K562 (cell line): ENCODE data around the gene IGF2R. TPM values are rescaled to one million over a fixed set of nuclear protein-coding genes. Genes with fewer than 3 reads are reported as not detected.
A peak's percentile ranks its signal among the peaks of the same experiment; 100 is the strongest.

Experiments
- CGGBP1 ChIP-seq: fragments of 250-450 bp; sonication (Bioruptor Pico); IDR thresholded peaks from 2 replicates; pipeline ENCODE4 v1.9.0; 2021; ENCODE audit warnings: mild to moderate bottlenecking
- EP400 ChIP-seq: fragments of 450-650 bp; IDR thresholded peaks from 2 replicates; pipeline ENCODE4 v1.6.1; 2017; ENCODE audit warnings: antibody characterized with exemption, mild to moderate bottlenecking, moderate library complexity
- HIVEP1 ChIP-seq: fragments of 250-450 bp; sonication (Bioruptor Pico); IDR thresholded peaks from 2 replicates; pipeline ENCODE4 v1.4.0; 2020; ENCODE audit warnings: mild to moderate bottlenecking
- PKNOX1 ChIP-seq: fragments of 450-650 bp; IDR thresholded peaks from 2 replicates; pipeline ENCODE4 v1.6.1; 2016
- TOE1 ChIP-seq, 2 experiments: fragments of 450-650 bp in 1 of 2; sonication (generic) in 1 of 2; formaldehyde crosslinking in 1 of 2; IDR thresholded peaks; 2 replicates each; pipeline versions ENCODE4 v1.7.1 to v1.8.0; 2016 to 2022; ENCODE audit warnings: borderline replicate concordance in 2 of 2, mild to moderate bottlenecking in 2 of 2, antibody characterized with exemption in 1 of 2, inconsistent platforms in 1 of 2, low read depth in 1 of 2, missing genetic modification reagents in 1 of 2, moderate library complexity in 1 of 2
- ZC3H11A ChIP-seq: IDR thresholded peaks from 2 replicates; pipeline ENCODE4 v1.6.1; 2012; ENCODE audit warnings: low read depth, low read length, improper control_type of control experiment
- ZMIZ1 ChIP-seq, 2 experiments: fragments of 150-350 bp in 1 of 2; IDR thresholded peaks; 2 replicates each; pipeline ENCODE4 v1.6.1; 2012 to 2016; ENCODE audit warnings: low read depth in 2 of 2, low read length in 2 of 2, mild to moderate bottlenecking in 1 of 2, moderate library complexity in 1 of 2
- polyA plus RNA-seq, 8 experiments: library from polyadenylated mRNA; depleted of rRNA in 4 of 8; stranded (reverse) in 5 of 8; unstranded in 3 of 8; fragments of >200 nt; fragmentation: Nextera tagmentation in 2 of 8; fragmentation: Illumina TruSeq in 1 of 8; extraction: Ambion mirVana in 2 of 8; extraction: Trizol in 1 of 8; gene quantifications; 2 replicates each; pipeline versions ENCODE4 v1.2.1 to v1.2.3, GENCODE V29; 2011 to 2014; ENCODE audit warnings: inconsistent platforms in 1 of 8, missing spikeins in 1 of 8
- total RNA-seq, 7 experiments: library from RNA; depleted of rRNA in 6 of 7; stranded (reverse); fragments of >200 nt in 6 of 7; fragmentation: Illumina TruSeq in 2 of 7; extraction: Trizol in 2 of 7; gene quantifications; 2 replicates each; pipeline versions ENCODE4 v1.2.1 to v1.2.3, GENCODE V29; 2011 to 2021; ENCODE audit warnings: low replicate concordance in 1 of 7
- TF ChIP-seq, protein P1 (sequence below): sonication (generic); formaldehyde crosslinking; IDR thresholded peaks from 2 replicates; pipeline ENCODE4 v1.8.1; 2023; ENCODE audit warnings: mild to moderate bottlenecking, missing genetic modification reagents, moderate library complexity
- TF ChIP-seq, protein P2 (sequence below), 2 experiments: fragments of 450-650 bp; formaldehyde crosslinking in 1 of 2; IDR thresholded peaks; 2 replicates each; pipeline versions ENCODE4 v1.4.0 to v1.6.1; 2014 to 2020; ENCODE audit warnings: mild to moderate bottlenecking in 2 of 2, borderline replicate concordance in 1 of 2, low read depth in 1 of 2

The IGF2R gene
- total and polyA plus RNA-seq, 9 of the 15 experiments (the other 6 are each of a cell fraction or from before 2014, with no cell fraction given): 3.5 to 92.3 (median 34.5) TPM

DNA sequence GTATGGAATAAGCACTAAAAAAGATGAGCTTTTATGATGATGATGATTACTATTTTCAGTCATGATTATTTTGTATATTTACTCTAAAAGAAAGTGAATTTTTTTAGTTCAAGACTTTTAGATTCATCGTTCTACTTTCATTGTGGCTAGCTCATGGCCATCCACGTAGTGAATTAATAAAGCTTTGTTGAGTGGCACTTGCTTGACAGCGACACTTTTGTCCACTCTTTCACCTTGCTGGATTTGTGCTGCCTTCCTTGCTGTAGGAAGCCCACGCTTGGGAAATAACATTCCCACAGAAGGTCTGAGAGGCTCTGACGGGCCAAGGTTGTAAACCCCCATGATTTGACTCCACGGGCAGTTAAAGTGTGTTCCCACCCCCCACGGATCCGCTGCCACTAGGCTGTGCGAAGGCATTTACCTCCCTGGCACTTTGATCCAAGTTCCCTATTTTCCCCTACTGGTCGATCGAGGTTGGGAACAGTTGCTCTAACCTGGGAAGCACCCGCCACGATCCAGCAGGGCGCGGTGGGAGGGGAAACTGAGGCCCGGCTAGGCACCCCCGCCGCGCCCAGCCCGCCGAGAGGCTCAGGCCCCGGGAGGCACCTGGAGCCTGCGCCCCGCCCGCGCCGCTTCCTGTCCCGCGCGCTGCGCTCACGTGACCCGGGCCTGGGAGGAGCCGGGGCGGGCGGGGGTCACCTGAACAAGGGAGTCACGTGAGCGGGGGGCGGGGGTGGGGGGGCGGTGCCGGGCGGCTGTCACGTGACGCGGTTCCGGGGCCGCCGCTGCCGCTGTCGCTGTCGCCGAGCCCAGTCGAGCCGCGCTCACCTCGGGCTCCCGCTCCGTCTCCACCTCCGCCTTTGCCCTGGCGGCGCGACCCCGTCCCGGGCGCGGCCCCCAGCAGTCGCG is at the start of gene IGF2R (continued):
- TF ChIP-seq ZC3H11A (no peak), CGGBP1 (CRISPR knock-in tag) (peak; percentile 77; the same call in 1 of the 2 replicates), TOE1 (IDR thresholded peaks at IDR 0.05; ENCODE audit: borderline replicate concordance) (peak; percentile 90; the same call in 1 of the 2 replicates), TOE1 (CRISPR knock-in tag; IDR thresholded peaks at IDR 0.05; ENCODE audit: borderline replicate concordance, low read depth) (no peak), PKNOX1 (peak; percentile 73), EP400 (peak; percentile 63; the same call in 1 of the 2 replicates), ZMIZ1 (IDR thresholded peaks at IDR 0.05; ENCODE audit: low read depth in 2 of 2, low read length in 2 of 2) (no peak), HIVEP1 (CRISPR knock-in tag) (0 out of 2 replicates have a peak, but pooled peaks have one; percentile 58)
- TF ChIP-seq, protein P1, sequence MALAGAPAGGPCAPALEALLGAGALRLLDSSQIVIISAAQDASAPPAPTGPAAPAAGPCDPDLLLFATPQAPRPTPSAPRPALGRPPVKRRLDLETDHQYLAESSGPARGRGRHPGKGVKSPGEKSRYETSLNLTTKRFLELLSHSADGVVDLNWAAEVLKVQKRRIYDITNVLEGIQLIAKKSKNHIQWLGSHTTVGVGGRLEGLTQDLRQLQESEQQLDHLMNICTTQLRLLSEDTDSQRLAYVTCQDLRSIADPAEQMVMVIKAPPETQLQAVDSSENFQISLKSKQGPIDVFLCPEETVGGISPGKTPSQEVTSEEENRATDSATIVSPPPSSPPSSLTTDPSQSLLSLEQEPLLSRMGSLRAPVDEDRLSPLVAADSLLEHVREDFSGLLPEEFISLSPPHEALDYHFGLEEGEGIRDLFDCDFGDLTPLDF (CRISPR knock-in tag): peak; percentile 54; the same call in 1 of the 2 replicates
- TF ChIP-seq, protein P2, sequence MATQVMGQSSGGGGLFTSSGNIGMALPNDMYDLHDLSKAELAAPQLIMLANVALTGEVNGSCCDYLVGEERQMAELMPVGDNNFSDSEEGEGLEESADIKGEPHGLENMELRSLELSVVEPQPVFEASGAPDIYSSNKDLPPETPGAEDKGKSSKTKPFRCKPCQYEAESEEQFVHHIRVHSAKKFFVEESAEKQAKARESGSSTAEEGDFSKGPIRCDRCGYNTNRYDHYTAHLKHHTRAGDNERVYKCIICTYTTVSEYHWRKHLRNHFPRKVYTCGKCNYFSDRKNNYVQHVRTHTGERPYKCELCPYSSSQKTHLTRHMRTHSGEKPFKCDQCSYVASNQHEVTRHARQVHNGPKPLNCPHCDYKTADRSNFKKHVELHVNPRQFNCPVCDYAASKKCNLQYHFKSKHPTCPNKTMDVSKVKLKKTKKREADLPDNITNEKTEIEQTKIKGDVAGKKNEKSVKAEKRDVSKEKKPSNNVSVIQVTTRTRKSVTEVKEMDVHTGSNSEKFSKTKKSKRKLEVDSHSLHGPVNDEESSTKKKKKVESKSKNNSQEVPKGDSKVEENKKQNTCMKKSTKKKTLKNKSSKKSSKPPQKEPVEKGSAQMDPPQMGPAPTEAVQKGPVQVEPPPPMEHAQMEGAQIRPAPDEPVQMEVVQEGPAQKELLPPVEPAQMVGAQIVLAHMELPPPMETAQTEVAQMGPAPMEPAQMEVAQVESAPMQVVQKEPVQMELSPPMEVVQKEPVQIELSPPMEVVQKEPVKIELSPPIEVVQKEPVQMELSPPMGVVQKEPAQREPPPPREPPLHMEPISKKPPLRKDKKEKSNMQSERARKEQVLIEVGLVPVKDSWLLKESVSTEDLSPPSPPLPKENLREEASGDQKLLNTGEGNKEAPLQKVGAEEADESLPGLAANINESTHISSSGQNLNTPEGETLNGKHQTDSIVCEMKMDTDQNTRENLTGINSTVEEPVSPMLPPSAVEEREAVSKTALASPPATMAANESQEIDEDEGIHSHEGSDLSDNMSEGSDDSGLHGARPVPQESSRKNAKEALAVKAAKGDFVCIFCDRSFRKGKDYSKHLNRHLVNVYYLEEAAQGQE (IDR thresholded peaks at IDR 0.05; ENCODE audit: borderline replicate concordance): peak; percentile 77
- TF ChIP-seq, protein P2 (CRISPR knock-in tag; IDR thresholded peaks at IDR 0.05; ENCODE audit: low read depth): 0 out of 2 replicates have a peak, but pooled peaks have one; percentile 31
